OCI-LY3 (cell line): Measurements from ENCODE around the gene API5.

Experiments
- EZH2phosphoT487 ChIP-seq: fragments of 200-600 bp; shearing (Covaris generic); IDR thresholded peaks from 2 replicates; pipeline ENCODE4 v1.6.1; 2018; ENCODE audit warnings: antibody characterized with exemption, mixed run types, low read depth
- TF ChIP-seq, protein P1 (sequence below): fragments of 200-600, 300-600 bp; sonication (generic); IDR thresholded peaks from 2 replicates; pipeline ENCODE4 v1.5.1; 2014; ENCODE audit warnings: antibody characterized with exemption, low read length, low read depth

DNA sequence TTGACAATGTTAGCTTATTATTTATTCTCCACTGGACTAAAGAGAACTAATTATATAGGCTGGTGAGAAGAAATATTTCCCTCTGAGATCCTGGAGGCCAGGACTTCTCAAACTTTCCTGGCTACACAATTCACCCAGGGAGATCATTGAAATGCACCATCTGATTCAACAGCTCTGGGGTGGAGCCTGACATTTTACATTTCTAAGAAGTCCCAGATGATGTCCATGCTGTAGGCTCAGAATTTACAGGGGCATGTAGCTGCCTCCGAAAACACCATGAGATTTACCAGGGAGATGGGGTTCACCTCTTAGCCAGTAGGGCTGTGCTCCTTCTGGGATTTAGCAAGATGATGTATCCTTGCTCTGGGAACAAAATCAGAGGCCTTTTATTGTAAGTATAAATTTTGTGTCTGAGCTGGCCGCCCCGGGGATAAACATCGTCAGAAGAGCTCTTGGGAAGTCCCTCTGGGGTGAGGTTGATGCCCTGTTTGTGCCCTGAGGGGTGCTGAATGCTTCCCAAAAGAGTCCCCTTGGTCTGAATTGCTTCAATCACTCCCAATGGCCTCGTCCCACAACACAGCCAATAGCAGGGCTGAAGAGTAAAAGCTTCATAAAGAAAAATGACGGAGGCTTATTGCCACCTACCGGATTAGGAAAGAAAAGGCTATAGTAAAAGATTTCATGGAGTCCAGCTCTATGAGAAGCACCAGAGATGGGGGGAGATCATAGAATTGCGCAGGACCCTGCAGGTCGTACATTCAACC, 33.4 kb upstream of the API5 start:
- TF ChIP-seq, protein P1, sequence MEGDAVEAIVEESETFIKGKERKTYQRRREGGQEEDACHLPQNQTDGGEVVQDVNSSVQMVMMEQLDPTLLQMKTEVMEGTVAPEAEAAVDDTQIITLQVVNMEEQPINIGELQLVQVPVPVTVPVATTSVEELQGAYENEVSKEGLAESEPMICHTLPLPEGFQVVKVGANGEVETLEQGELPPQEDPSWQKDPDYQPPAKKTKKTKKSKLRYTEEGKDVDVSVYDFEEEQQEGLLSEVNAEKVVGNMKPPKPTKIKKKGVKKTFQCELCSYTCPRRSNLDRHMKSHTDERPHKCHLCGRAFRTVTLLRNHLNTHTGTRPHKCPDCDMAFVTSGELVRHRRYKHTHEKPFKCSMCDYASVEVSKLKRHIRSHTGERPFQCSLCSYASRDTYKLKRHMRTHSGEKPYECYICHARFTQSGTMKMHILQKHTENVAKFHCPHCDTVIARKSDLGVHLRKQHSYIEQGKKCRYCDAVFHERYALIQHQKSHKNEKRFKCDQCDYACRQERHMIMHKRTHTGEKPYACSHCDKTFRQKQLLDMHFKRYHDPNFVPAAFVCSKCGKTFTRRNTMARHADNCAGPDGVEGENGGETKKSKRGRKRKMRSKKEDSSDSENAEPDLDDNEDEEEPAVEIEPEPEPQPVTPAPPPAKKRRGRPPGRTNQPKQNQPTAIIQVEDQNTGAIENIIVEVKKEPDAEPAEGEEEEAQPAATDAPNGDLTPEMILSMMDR, result peak; percentile 20; the same call in 1 of the 2 replicates
- no peak for TF ChIP-seq EZH2phosphoT487
